B cell (primary cell): ENCODE measurements around the gene TBC1D10A.

Experiments used
- EZH2 ChIP-seq: IDR thresholded peaks from 2 replicates; pipeline ENCODE4 v1.6.1; 2012; ENCODE audit warnings: borderline replicate concordance, low read depth, mild to moderate bottlenecking, moderate library complexity, low read length; ENCODE audit not compliant: insufficient read depth, poor library complexity, severe bottlenecking
- TF ChIP-seq, protein P1 (sequence below): fragments of 200-600 bp; IDR thresholded peaks from one replicate; pipeline ENCODE4 v1.8.0; 2022; ENCODE audit warnings: antibody characterized with exemption, mild to moderate bottlenecking

DNA sequence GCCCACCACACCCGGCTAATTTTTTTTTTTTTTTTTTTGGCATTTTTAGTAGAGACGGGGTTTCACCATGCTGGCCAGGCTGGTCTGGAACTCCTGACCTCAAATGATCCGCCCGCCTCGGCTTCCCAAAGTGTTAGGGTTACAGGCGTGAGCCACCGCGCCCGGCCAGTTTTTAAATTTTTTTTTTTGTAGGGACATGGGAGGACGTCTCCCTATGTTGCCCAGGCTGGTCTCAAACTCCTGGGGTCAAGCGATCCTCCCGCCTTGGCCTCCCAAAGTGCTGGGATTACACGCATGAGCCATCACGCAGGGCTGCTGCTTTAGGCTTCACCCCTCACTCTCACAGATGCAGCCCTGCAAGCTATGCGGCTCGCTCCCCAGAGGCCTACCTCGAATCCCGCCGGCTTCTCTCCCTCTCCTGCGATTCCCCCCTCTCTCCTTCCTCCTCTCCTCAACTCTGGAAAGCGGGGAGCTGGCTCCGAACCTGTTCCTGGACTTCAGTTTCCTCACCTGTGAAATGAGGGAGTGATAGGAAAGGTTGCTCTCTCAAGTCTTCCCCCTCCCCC is 31.0 kb upstream of the TBC1D10A start:
- TF ChIP-seq, protein P1, sequence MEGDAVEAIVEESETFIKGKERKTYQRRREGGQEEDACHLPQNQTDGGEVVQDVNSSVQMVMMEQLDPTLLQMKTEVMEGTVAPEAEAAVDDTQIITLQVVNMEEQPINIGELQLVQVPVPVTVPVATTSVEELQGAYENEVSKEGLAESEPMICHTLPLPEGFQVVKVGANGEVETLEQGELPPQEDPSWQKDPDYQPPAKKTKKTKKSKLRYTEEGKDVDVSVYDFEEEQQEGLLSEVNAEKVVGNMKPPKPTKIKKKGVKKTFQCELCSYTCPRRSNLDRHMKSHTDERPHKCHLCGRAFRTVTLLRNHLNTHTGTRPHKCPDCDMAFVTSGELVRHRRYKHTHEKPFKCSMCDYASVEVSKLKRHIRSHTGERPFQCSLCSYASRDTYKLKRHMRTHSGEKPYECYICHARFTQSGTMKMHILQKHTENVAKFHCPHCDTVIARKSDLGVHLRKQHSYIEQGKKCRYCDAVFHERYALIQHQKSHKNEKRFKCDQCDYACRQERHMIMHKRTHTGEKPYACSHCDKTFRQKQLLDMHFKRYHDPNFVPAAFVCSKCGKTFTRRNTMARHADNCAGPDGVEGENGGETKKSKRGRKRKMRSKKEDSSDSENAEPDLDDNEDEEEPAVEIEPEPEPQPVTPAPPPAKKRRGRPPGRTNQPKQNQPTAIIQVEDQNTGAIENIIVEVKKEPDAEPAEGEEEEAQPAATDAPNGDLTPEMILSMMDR = no peak
- no peak for TF ChIP-seq EZH2
